Measurements from ENCODE around the gene HSBP1.

HSBP1 gene

GRCh38 chr16:83854420-83854819 is 46.6 kb downstream of the HSBP1 start:
- Histone ChIP-seq H3K4me3 (IDR thresholded peaks at IDR 0.05; ENCODE audit: insufficient read depth, low read depth, low read length) (no peak overlapping the region), H3K4me1 (ENCODE audit: low read depth, poor library complexity, severe bottlenecking) (no peaks in the 10 kb centered on the region), H3K36me3 (ENCODE audit: insufficient read depth) (no peaks in the 10 kb centered on the region), H3K79me2 (ENCODE audit: insufficient read depth, low read depth) (no peaks in the 10 kb centered on the region), H2AFZ (ENCODE audit: low read depth) (no peak overlapping the region), H4K20me1 (ENCODE audit: insufficient read depth) (no peaks in the 10 kb centered on the region), H3K9ac (no peak overlapping the region), H3K27me3 (ENCODE audit: insufficient read depth, low read depth) (no peaks in the 10 kb centered on the region), H3K27ac (no peak overlapping the region), H3K4me2 (no peak overlapping the region)
- no peak for TF ChIP-seq CTCF (conservative IDR thresholded peaks at IDR 0.05; ENCODE audit: low read depth, low read length)

GRCh38 chr16:83856792-83857191 is 49.0 kb downstream of the HSBP1 start:
- no peak for TF ChIP-seq CTCF (conservative IDR thresholded peaks at IDR 0.05; ENCODE audit: low read depth, low read length)
- Histone ChIP-seq H3K4me3 (IDR thresholded peaks at IDR 0.05; ENCODE audit: insufficient read depth, low read depth, low read length) (no peak overlapping the region), H2AFZ (ENCODE audit: low read depth) (no peak overlapping the region), H3K4me2 (no peak overlapping the region), H3K79me2 (ENCODE audit: insufficient read depth, low read depth) (no peaks in the 10 kb centered on the region), H3K9ac (no peak overlapping the region), H3K4me1 (ENCODE audit: low read depth, poor library complexity, severe bottlenecking) (no peaks in the 10 kb centered on the region), H3K27me3 (ENCODE audit: insufficient read depth, low read depth) (no peaks in the 10 kb centered on the region), H4K20me1 (ENCODE audit: insufficient read depth) (no peaks in the 10 kb centered on the region), H3K27ac (no peak overlapping the region), H3K36me3 (ENCODE audit: insufficient read depth) (no peaks in the 10 kb centered on the region)

GRCh38 chr16:83859265-83859664 is 51.5 kb downstream of the HSBP1 start:
- Histone ChIP-seq H3K27me3 (ENCODE audit: insufficient read depth, low read depth) (no peaks in the 10 kb centered on the region), H4K20me1 (ENCODE audit: insufficient read depth) (no peaks in the 10 kb centered on the region), H2AFZ (ENCODE audit: low read depth) (no peak overlapping the region), H3K4me1 (ENCODE audit: low read depth, poor library complexity, severe bottlenecking) (no peaks in the 10 kb centered on the region), H3K27ac (no peak overlapping the region), H3K9ac (no peak overlapping the region), H3K4me2 (no peak overlapping the region), H3K4me3 (IDR thresholded peaks at IDR 0.05; ENCODE audit: insufficient read depth, low read depth, low read length) (no peak overlapping the region), H3K36me3 (ENCODE audit: insufficient read depth) (no peaks in the 10 kb centered on the region), H3K79me2 (ENCODE audit: insufficient read depth, low read depth) (no peaks in the 10 kb centered on the region)
- no peak for TF ChIP-seq CTCF (conservative IDR thresholded peaks at IDR 0.05; ENCODE audit: low read depth, low read length)

GRCh38 chr16:83862661-83863060 is 54.9 kb downstream of the HSBP1 start:
- no peaks in the 10 kb centered on the region for H3K27me3 ChIP-seq (ENCODE audit: insufficient read depth, low read depth)

More at GRCh38 chr16:83862661-83863060, 54.9 kb downstream of the HSBP1 start:
- Histone ChIP-seq H3K27ac (no peak overlapping the region), H3K36me3 (ENCODE audit: insufficient read depth) (no peaks in the 10 kb centered on the region), H3K4me1 (ENCODE audit: low read depth, poor library complexity, severe bottlenecking) (no peaks in the 10 kb centered on the region), H2AFZ (ENCODE audit: low read depth) (no peak overlapping the region), H3K4me2 (no peak overlapping the region), H4K20me1 (ENCODE audit: insufficient read depth) (no peaks in the 10 kb centered on the region), H3K4me3 (IDR thresholded peaks at IDR 0.05; ENCODE audit: insufficient read depth, low read depth, low read length) (no peak overlapping the region), H3K9ac (no peak overlapping the region), H3K79me2 (ENCODE audit: insufficient read depth, low read depth) (no peaks in the 10 kb centered on the region)
- TF ChIP-seq CTCF (conservative IDR thresholded peaks at IDR 0.05; ENCODE audit: low read depth, low read length) = no peak

All from KMS-11 (cell line).